GM18870 (cell line): Measurements from ENCODE around the gene ESPN.

Experiments
- ATAC-seq: cut with Tn5 transposase; IDR thresholded peaks from one replicate; pipeline ENCODE4 v1.9.1; 2021; ENCODE audit warnings: moderate library complexity; ENCODE audit not compliant: unreplicated experiment

Gene ESPN

DNA sequence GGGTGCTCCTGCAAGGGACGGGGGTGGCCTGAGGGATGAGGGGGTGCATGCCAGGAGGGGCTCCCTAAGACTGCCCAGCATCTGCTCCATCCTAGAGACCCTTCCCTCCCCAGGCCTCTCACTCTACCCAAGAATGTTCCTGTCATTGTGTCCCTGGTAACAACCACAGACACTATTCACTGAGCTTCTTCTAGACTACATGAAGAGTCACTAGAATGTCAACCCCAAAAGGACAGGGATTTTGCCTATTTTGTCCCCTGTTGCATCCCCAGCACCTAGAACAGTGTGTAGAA is 38.5 kb downstream of the ESPN start:
- ATAC-seq, result no peak

DNA sequence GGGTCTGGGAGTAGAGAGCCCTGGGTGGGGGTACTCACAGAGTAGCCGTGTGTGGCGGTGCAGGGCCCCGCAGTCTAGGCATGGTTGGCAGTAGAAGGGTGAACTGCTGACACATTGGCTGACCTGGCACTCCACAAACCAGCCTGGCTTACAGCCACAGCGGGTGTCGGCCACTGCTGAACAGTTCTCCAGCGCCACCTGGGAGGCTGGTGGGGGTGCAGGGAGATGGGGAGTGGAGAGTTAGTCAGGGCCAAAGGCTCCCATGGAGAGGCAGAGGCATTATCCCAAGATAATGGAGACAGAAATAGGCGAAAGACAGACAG is 39.9 kb downstream of the ESPN start:
- ATAC-seq, result no peak

DNA sequence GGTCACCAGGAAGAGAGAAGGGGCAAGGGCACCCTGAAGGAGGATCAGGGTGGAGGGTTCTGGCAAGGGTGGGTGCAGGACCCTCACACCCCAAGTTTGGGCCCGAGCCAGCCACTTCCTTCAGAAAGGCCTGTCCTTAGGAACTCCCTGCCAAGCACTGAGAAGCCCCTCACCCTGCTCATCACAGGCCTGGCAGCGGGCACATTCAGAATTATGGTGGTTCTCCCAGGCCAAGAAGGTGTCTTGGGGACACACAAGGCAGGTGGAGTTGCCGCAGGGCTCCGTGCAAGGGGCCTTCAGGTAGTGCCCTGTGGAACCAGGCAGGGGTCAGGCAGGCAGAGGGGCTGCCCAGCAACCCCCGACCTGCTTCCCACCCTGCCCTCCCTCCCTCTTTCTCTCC is 40.3 kb downstream of the ESPN start:
- ATAC-seq, result no peak

DNA sequence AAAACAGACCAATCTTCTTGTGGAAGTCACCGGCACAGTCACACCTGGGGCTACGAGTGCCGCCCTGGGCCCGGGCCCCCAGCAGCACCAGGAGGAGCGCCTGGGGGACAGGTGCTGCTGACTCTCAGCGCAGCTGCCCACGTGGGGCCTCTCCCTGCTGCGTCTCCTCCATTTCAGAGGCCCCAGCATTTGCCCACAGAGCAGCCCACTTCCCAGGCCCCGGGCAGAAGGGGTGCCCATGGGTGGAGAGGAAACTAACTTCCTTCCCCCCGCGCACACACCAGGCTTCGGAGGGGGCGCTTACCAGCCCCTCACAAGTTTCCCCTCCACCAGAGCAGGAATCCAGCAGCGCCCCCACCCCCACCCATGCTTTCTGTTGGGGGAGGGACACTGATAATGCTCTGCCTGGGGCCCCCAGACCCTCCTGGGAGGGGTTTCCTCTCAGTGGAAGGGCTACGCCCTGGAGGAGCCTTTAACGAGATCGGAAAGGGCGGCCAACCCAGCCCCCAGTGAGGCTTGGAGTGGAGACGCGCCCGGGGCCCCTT is 41.0 kb downstream of the ESPN start:
- no peak for ATAC-seq

DNA sequence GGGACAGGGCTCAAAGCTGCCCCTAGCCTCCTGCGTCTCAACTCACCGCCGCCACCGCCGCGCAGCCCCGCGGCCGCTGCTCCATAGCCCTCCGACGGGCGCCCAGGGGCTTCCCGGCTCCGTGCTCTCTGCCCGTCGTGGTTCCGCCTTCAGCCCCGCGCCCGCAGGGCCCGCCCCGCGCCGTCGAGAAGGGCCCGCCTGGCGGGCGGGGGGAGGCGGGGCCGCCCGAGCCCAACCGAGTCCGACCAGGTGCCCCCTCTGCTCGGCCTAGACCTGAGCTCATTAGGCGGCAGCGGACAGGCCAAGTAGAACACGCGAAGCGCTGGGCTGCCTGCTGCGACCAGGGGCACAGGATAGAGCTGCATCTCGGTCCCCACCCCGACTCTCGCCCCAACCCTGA is 41.4 kb downstream of the ESPN start, which contains the start of gene TNFRSF25:
TSS of gene TNFRSF25 (minus strand) at position 151 of the 400 bp plus-strand sequence. CDS start at position 85, 66 bp downstream.
- no peak for ATAC-seq

DNA sequence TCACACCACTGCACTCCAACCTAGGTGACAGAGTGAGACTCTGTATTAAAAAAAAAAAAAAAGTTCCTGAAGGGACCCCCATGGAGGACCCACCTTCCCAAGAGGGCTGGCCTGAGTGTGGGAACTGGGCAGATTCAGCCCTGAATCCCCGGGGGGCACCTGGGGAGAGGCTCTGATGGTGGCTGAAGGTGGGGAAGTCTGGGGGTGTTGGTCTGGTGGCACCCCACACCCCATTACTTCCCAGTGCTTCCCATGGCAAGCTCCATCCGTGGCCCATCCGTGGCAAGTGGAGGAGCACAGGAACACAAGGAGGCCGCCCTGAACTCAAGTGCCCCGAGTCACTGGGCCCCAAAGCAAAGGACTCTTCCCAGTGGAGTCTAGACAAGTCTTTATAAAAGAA is 42.2 kb downstream of the ESPN start:
- ATAC-seq, result no peak

DNA sequence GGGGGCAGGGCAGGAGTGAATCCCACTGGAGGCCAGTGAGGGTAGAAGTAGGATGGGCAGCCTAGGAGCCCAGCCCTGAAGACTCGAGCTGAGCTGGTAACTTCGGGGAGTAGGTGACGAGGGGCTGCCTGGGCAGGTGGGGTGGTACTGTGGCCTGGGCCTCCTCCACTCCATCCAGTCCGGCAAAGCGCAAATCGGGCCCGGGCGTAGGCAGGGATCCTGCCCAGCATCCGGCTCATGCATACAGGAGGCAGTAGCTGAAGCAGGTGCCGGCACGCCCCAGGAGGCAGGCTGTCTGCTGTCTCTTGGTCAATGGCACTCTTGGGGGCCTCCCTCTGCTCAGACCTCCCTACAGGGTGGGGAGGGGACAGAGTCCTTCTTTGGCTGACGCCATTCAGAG is 42.6 kb downstream of the ESPN start:
- ATAC-seq, result no peak

DNA sequence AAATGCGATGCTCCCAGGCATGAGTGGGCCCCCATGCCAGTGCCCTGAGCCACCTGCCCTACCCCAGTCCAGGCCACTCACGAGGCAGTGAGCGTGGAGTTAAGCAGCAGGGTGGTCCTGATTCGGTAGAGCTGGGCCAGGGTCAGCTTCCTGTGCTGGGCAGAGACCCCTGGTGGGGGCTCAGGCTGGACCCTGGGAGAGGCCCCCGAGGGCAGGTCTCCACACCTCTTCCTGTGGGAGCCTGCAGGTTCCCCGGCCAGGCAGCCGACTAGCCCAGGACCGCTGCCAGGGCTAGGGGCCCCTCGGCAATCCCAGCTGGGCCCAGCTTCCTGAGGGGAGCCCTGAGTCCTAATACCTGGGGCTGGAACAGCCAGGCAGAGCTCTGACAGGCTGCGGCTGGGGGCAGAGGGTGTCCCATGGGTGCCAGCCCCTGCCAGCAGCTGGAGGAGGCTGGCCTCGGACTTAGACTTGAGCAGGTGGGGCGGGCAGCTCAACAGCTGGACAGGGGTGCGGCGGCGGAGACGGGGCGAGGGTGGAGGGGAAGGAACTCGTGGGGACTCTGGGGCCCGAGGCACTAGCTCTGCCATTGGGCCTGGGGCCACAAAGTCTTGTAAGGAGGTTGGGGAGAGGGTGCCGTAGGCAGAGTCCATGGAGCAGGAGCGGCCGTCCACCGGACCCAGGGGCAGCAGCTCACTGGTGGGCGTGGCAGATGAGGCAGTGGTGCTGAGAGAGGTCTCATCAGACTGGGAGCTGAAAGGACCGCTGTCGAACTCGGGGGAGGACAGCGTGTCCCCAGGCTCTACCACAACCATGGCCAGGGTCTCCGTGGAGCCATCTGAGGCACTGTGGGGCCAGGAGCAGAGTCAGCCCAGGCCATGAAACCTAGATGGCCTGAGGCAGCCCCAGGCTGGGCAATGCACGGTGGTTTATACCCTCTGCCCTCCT is 43.4 kb downstream of the ESPN start:
- no peak for ATAC-seq

DNA sequence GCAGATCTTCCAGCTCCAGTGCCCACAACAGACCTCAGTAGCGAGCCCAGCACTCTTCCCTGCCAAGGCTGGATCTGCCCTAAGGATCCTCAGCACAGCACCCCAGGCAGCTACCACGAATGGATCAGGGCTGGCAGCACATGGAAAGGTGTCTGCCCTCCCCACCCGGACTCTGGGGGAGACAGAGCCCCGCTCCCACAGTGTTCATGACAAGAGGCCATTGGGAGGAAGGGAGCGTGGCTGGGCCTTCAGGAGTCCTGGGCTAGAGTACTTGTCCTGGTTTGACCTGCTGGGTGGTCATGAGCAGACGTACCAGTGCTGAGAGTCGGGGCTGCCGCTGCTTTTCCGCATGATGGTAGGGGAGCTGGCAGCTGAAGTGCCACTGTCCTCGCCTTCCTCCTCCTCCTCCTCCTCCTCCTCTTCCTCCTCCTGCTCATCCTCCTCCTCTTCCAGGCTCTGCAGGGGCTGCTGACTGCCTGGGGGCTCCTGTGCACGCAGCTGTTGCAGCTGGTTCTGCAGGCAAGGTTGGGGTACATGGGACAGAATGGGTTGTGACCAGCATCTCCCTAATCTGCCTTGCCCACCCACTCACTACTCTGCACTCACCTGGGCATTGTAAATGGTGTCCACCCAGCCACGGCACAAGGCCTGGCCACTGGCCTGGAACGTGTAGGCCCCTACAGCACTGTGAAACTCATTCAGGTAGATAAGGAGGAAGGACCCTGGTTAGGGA is 44.3 kb downstream of the ESPN start:
- ATAC-seq, result no peak

DNA sequence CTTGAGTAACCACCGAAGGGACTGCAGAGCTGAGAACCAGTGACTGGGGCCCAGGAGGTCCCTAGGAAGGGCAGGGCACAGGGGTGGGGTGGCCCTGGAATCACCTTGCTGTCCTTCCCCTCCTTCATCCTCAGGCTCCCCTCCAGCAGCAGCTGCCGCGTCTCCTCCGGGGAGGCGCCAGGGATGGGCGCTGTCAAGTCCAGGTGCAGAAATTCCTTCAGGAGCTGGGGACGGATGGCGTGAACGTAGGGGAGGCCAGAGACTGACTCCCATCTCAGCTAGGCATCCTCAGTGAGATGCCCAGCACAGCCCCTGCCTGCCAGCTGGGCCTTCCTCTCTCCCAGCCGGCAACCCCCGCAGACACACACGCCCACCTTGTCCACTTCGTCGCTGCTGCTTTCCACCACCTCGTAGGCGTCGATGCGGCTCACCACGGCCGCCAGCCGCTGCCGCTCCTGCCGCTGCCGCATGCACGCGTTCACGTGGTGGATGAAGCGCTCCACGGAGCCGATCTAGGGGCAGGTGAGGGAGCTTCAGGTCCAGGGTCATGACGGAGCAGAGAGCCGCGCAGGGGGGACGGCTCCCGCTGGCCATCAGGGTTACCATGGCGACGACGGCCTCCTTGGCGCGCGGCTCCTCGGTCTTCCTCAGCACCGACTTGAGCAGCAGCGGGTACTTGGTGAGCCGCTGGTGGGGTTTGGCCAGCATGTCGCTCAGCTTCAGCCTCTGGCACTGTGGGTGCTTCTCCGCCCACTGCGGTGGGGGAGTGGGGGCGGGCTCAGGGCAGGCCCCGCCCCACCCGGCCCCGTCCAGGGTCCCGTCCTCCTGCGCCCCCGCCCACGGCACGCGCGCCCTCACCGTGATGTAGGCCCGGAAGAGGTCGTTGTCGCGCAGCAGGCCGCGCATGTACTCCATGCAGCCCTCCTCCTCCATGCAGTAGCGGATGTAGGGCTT is 45.8 kb downstream of the ESPN start:
- ATAC-seq, result no peak

DNA sequence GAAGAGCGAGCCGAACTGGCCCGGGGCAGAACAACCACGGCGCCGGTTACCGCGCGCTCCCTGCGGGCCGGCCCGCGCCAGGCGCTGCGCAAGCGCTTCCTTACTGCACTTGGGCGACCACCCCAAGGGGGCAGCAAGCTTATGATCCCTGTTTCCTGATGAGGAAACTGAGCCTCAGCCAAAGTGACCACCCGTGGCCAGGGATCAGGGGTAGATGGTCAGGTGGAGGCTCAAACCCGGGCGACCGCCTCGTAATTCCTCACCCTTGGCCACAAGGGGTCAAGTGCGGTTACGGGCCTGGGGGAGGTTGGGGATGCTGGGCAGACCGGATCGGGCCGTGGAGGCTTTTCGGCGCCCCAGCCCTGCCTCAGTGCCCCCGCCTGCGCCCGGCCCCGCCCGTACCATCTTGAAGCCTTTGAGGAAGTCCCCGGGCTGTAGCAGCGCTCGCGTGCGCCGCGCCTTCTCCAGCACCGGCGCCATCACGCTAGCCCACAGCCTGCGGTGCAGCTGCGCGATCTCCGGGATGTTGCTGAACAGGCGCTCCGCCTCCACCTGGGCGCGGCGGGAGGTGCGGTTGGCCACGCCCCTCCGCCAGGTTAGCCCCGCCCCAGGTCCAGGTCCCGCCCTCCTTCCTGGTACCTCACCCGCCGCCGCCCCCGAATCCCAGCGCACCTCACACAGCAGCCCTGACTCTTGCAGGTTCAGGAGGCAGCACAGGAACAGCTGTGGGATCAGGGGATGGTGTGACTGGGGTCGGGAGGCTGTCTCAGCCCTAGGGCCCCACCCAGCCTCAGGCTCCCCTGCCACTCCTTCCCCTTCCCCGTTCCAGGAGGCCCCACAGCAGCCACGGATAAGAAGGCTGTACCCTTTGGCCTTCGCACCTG is 46.8 kb downstream of the ESPN start:
- ATAC-seq, result no peak

DNA sequence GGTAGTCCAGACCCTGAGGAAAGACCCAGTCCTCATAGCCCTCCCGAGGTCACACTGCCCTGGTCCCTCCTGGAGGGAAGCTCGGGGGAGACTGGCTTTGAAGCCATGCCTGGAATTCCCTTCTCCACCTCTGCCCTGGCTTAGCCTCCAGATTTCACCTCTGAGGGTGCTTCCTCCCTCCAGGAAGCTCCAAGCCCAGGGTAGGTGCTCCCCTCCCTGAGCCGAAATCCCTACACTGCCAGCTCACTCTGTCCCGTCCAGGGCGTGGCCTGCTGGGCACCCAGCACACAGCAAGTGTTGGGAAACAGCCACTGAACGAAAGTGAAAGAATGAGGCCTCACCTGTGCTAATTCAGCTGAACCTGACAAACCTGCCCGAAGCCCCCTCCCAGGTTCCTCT is 47.4 kb downstream of the ESPN start:
- no peak for ATAC-seq

DNA sequence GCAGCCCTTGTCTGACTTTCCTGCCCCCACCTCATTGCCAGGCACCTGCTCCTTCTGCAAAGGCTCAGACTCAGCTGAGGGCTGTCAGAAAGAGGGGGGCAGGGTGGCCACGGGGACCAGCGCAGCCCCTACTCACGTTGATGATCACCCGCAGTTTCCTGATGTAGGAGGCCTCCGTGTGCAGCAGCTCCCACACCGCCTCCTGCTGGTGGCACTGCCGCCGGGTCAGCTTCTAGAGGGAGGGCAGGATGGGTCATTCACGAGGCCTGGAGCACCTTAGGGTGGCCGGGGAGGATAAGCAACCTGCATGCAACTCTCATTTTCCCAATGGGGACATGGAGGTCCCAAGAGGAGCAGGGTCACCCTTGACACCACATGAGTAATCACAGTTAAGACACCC is 47.8 kb downstream of the ESPN start:
- ATAC-seq, result no peak

DNA sequence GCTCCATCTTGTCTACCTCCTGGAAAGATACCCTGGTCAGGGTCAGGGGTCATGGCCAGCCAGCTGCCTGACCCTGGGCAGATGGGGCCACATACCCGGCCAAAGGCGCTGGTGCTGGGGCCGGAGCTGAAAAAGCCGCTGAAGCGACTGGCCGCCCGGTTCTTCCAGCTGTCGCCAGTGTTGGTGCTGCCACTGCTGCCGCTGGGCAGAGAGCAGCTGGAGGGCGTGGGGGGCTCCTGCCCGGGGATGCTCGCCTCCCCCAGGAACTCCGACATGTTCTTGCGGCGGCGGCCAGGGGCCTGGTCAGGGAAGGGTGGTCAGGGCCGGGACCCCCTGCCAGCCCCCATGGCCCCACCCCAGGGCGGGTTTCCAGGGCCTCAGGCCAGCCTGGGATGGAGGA is 48.6 kb downstream of the ESPN start:
- no peak for ATAC-seq

DNA sequence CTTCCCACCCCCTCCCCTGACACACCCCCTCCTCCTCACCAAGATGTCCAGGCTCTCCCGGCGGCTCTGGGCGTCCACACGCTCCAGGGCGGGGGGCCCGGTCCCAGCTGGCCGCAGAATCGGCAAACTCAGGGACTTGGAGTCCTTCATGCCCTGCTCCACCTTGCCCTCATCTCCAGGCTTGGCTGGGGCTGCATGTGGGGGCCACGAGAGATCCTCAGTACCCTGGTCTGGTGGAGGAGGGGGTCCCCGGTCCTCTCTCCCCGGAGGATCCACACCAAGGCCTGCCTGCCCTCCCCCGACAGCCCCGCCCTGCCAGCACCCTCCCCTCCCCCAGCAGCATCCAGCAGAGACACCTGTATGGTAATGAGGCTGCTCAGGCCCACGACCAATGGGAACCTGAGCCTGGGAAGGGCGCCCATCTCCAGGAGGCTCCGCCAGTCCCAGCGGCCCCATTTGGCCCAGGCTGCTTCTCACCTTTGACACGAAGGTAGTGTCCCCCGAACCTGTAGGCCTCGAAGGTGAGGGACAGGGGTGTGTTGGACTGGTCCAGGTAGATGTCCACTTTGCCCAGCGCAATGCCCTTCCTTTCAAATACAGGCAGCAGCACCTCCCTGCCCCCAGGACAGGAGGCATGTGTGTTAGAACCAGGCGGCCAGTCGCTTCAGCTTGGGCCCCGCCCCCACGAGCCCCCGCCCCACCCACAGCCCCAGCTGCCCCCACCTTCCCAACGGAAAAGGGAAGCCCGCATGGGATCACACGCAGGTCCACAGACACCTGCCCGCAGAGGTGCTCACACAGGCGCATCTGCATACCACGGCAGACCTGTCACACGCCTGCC is 49.6 kb downstream of the ESPN start:
- no peak for ATAC-seq

DNA sequence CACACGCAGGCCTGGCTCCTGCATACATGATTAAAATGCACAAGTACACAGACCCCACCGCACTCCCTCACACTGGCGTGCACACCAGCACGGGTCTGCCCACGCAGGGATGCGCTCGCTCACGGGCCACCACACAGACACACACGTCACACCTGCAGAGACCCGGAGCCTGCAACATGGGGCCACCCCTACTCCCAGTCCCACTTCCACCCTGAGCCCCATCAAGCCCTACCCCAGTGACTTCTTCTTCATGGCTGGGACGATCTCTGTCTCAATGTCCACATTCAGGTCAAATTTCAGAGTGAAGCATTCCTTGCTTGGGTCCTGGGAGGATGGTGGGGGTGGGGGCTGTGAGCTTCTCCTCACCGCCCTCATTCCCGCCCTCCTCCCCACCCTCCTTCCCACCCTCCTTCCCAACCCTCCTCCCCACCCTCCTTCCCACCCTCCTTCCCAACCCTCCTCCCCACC is 50.3 kb downstream of the ESPN start:
- ATAC-seq, result no peak

DNA sequence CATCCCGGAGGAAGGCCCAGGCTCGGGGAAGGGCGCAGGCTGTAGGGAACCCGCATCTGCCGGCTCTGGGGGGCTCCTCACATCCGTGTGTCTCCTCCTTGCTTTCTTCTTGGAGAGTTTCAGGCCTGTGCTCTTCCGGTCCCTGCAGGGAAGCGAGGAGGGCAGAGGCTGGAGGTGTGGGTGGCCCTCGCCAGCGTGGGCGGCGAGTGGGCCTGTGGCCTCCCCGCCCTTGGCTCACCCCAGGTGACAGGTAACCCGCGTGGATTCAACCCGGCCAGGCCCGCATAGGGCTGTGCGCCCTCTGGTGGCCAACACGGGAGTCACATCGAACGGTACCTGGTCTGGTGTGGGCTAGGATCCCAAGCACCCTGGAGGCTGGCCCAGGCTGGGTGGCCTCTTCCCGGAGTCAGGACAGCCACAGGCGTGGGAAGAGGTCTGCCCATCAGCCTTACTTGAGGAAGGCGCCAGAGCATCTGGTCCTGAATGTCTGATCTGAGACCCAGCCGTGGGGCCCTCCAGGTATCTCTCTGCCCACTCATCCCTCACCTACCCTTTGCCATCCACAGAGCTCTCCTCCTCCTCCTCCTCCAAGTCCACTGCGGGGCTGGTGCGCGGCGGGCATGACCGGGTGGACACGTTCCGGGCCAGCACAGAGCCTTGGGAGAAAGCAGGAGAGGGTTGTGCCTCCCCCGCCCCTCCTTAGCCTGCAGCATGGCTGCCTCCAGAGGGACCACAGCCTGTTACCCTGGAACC is 51.0 kb downstream of the ESPN start:
- no peak for ATAC-seq

DNA sequence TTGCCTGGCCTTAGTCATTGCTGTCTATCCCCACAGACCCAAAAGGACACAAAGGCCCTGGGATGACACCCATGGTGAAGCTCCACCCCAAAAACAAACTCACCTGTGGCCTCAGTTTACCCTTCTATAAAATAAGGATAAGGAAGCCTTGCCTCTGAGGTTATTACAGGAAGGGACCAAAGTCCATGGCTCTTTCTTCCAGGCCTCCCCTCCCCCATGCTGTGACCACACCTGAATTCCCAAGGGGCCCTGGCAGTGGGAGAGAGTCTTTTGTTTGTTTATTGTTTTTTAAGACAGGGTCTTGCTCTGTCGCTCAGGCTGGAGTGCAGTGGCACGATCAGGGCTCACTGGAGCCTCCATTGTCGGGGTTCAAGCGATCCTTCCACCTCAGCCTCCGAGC is 51.9 kb downstream of the ESPN start:
- ATAC-seq, result no peak
